K562 (cell line): ENCODE measurements around the gene SERINC5. TPM values are rescaled to one million over a fixed set of nuclear protein-coding genes. Genes with fewer than 3 reads are reported as not detected.
"Not testable (repeated sequence)": the region's sequence is repeated elsewhere in the genome, so short reads cannot be mapped to it uniquely, and the experiment has no call there.

Experiments used
- ATAC-seq: fragments of 200-7000 bp; cut with Tn5 transposase; 3 replicates; pipeline ENCODE4 v1.9.1; 2020; ENCODE audit warnings: moderate library complexity
- BruUV-seq: library from RNA; stranded (reverse); fragments of 400-500 nt; replicated peaks from 2 replicates; lab custom pipeline; 2021; lab: Mats Ljungman, UMichigan
- CTCF ChIA-PET: fragments of 300-600 bp; formaldehyde crosslinking; extraction: SDS; loops from one replicate; lab custom pipeline; 2021; ENCODE audit warnings: low intra/inter-chr PET ratio; lab: Yijun Ruan, JAX
- POLR2A ChIA-PET: fragments of 300-600, 350-650 bp; sonication (Branson Sonifier 250); formaldehyde crosslinking; extraction: SDS; loops from one replicate; lab custom pipeline; 2021; ENCODE audit warnings: antibody characterized with exemption, inconsistent platforms; lab: Yijun Ruan, JAX
- DNase-seq, 4 experiments: peaks; one replicate each; pipeline versions ENCODE4 v3.0.0 to v3.0.0-alpha.2; 2011 to 2018; ENCODE audit warnings: low spot score in 3 of 4, mixed read lengths in 3 of 4; ENCODE audit errors: extremely low read depth in 1 of 4
- FAIRE-seq: peaks from 2 replicates; lab custom pipeline; 2011; peaks lifted over from hg19 to GRCh38; lab: Jason Lieb, UNC
- H2AFZ ChIP-seq: 2 replicates; pipeline ENCODE4 v1.6.0; 2011; ENCODE audit warnings: low read depth, low read length, control low read depth, inconsistent platforms
- H3K27ac ChIP-seq: fragments of 200-600 bp; 3 replicates; pipeline ENCODE4 v1.8.0; 2011; ENCODE audit warnings: low read depth, mild to moderate bottlenecking, control low read depth, inconsistent platforms, low read length, moderate library complexity, mixed read lengths; ENCODE audit errors: extremely low read depth
- H3K27me3 ChIP-seq, 2 experiments: fragments of 300-600 bp in 1 of 2; 2 replicates in 1 of 2; 3 replicates in 1 of 2; pipeline versions ENCODE4 v1.6.0 to v1.8.0; 2011; ENCODE audit warnings: inconsistent platforms in 2 of 2, low read length in 2 of 2, mild to moderate bottlenecking in 1 of 2, mixed read lengths in 1 of 2, moderate library complexity in 1 of 2; ENCODE audit not compliant: control insufficient read depth in 2 of 2, insufficient read depth in 2 of 2
- H3K36me3 ChIP-seq: fragments of 300-600 bp; 3 replicates; pipeline ENCODE4 v1.8.0; 2011; ENCODE audit warnings: mild to moderate bottlenecking, low read length, inconsistent platforms; ENCODE audit not compliant: control insufficient read depth, insufficient read depth
- H3K4me1 ChIP-seq, 2 experiments: fragments of 200-600 bp in 1 of 2; replicated peaks in 1 of 2; 2 replicates in 1 of 2; 3 replicates in 1 of 2; pipeline versions ENCODE4 v1.5.1 to v1.8.0; 2011; ENCODE audit warnings: inconsistent platforms in 2 of 2, low read length in 2 of 2, mild to moderate bottlenecking in 1 of 2, mixed read lengths in 1 of 2, moderate library complexity in 1 of 2; ENCODE audit not compliant: control insufficient read depth in 2 of 2, insufficient read depth in 2 of 2
- H3K4me2 ChIP-seq: 2 replicates; pipeline ENCODE4 v1.6.1; 2011; ENCODE audit warnings: low read length, control low read depth, inconsistent platforms, mixed read lengths; ENCODE audit not compliant: insufficient read depth
- H3K4me3 ChIP-seq: fragments of 200-600 bp; sonication (generic), shearing (Covaris generic); 2 replicates; pipeline ENCODE4 v1.5.1; 2016; ENCODE audit warnings: control low read depth, inconsistent platforms
- H3K79me2 ChIP-seq: fragments of 200-600 bp; 3 replicates; pipeline ENCODE4 v1.8.0; 2011; ENCODE audit warnings: low read length, inconsistent platforms; ENCODE audit not compliant: control insufficient read depth, insufficient read depth
- H3K9ac ChIP-seq, 2 experiments: 2 replicates each; pipeline versions ENCODE4 v1.6.0 to v1.6.1; 2011; ENCODE audit warnings: low read depth in 2 of 2, low read length in 2 of 2, control low read depth in 1 of 2, inconsistent platforms in 1 of 2, mild to moderate bottlenecking in 1 of 2, mixed read lengths in 1 of 2; ENCODE audit not compliant: insufficient read depth in 1 of 2
- H3K9me1 ChIP-seq: one replicate; pipeline ENCODE4 v1.6.0; 2011; ENCODE audit warnings: inconsistent platforms, mild to moderate bottlenecking, low read length, moderate library complexity; ENCODE audit not compliant: control insufficient read depth, insufficient read depth
- H3K9me3 ChIP-seq: replicated peaks from 2 replicates; pipeline ENCODE4 v1.5.1; 2011; ENCODE audit warnings: low read depth, low read length, inconsistent platforms; ENCODE audit not compliant: control insufficient read depth, insufficient read depth
- H4K20me1 ChIP-seq: replicated peaks from 2 replicates; pipeline ENCODE4 v1.6.1; 2011; ENCODE audit warnings: low read length, inconsistent platforms, mixed read lengths; ENCODE audit not compliant: control insufficient read depth, insufficient read depth
- WGBS: fragments of 100-300 bp; shearing (Covaris generic); methylation state at CpG from one replicate; pipeline ENCODE4 v1.1.6; 2016; ENCODE audit warnings: low coverage, mixed read lengths; ENCODE audit not compliant: insufficient coverage; ENCODE audit errors: missing lambda C conversion rate; 5-methylcytosine and 5-hydroxymethylcytosine counted together
- in situ Hi-C: fragments of 300-500 bp; cut with MboI; formaldehyde crosslinking; loops from 4 replicates; pipeline ENCODE4 v1.15.0; 2018; ENCODE audit warnings: inconsistent platforms, mixed read lengths
- intact Hi-C: fragments of 100-400 bp; cut with micrococcal nuclease; formaldehyde crosslinking; loops from 2 replicates; pipeline ENCODE4 v1.14.2; 2022
- polyA plus RNA-seq, 8 experiments: library from polyadenylated mRNA; depleted of rRNA in 4 of 8; stranded (reverse) in 5 of 8; unstranded in 3 of 8; fragments of >200 nt; fragmentation: Nextera tagmentation in 2 of 8; fragmentation: Illumina TruSeq in 1 of 8; extraction: Ambion mirVana in 2 of 8; extraction: Trizol in 1 of 8; gene quantifications; 2 replicates each; pipeline versions ENCODE4 v1.2.1 to v1.2.3, GENCODE V29; 2011 to 2014; ENCODE audit warnings: inconsistent platforms in 1 of 8, missing spikeins in 1 of 8
- total RNA-seq, 7 experiments: library from RNA; depleted of rRNA in 6 of 7; stranded (reverse); fragments of >200 nt in 6 of 7; fragmentation: Illumina TruSeq in 2 of 7; extraction: Trizol in 2 of 7; gene quantifications; 2 replicates each; pipeline versions ENCODE4 v1.2.1 to v1.2.3, GENCODE V29; 2011 to 2021; ENCODE audit warnings: low replicate concordance in 1 of 7

The SERINC5 gene
- total and polyA plus RNA-seq, 9 of the 15 experiments (the other 6 are each of a cell fraction or from before 2014, with no cell fraction given): 1.4 to 7.9 (median 3.7) TPM

GRCh38 chr5:80301342-80301741 is 45.5 kb upstream of the SERINC5 start:
- DNase-seq, H3K4me3 ChIP-seq, H3K4me1 ChIP-seq, BruUV-seq, H2AFZ ChIP-seq, H3K9me1 ChIP-seq, H3K36me3 ChIP-seq, FAIRE-seq, H3K9ac ChIP-seq, H3K9me3 ChIP-seq, H3K79me2 ChIP-seq, H3K27ac ChIP-seq, POLR2A ChIA-PET, H4K20me1 ChIP-seq, H3K4me2 ChIP-seq, ATAC-seq, intact Hi-C loops: not testable (repeated sequence)
- H3K27me3 ChIP-seq: peaks cover 16 to 31% of the 10 kb centered on the region in 2 experiments
- no CpG with 5 or more reads among the region's 34 CpGs for WGBS
- CTCF ChIA-PET: interaction anchor here (0.6 kb wide), 1 partner anchor 178 kb away, joined by 6 read pairs; no protein-coding TSS in a partner anchor
- in situ Hi-C loops: loop anchor here (25.0 kb wide), 1 partner anchor 1289 kb away; no protein-coding TSS in a partner anchor

DNA sequence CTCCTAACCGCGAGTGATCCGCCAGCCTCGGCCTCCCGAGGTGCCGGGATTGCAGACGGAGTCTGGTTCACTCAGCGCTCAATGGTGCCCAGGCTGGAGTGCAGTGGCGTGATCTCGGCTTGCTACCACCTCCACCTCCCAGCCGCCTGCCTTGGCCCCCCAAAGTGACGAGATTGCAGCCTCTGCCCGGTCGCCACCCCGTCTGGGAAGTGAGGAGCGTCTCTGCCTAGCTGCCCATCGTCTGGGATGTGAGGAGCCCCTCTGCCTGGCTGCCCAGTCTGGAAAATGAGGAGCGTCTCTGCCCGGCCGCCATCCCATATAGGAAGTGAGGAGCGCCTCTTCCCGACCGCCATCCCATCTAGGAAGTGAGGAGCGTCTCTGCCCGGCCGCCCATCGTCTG is 44.9 kb upstream of the SERINC5 start:
- 0% methylated on average over 2 of the region's 27 CpGs for WGBS
- DNase-seq, H3K9me3 ChIP-seq, H2AFZ ChIP-seq, H4K20me1 ChIP-seq, H3K36me3 ChIP-seq, H3K27ac ChIP-seq, H3K9ac ChIP-seq, H3K4me3 ChIP-seq, ATAC-seq, H3K4me1 ChIP-seq, H3K79me2 ChIP-seq, intact Hi-C loops, POLR2A ChIA-PET, H3K4me2 ChIP-seq, FAIRE-seq, H3K9me1 ChIP-seq, BruUV-seq: not testable (repeated sequence)
- CTCF ChIA-PET: interaction anchor here (0.6 kb wide), 1 partner anchor 178 kb away, joined by 6 read pairs; no protein-coding TSS in a partner anchor
- in situ Hi-C loops: loop anchor here (25.0 kb wide), 1 partner anchor 1288 kb away; no protein-coding TSS in a partner anchor
- H3K27me3 ChIP-seq: peaks cover 16 to 30% of the 10 kb centered on the region in 2 experiments
